WTC11 (cell line): ENCODE data around the gene TBC1D4. TPM values are rescaled to one million over a fixed set of nuclear protein-coding genes. Genes with fewer than 3 reads are reported as not detected.
A peak's percentile ranks its signal among the peaks of the same experiment; 100 is the strongest.

Experiments
- ATAC-seq: fragments of 200-7000 bp; cut with Tn5 transposase; 2 replicates; pipeline ENCODE4 v1.10.0; 2021; ENCODE audit warnings: mild to moderate bottlenecking, moderate library complexity
- CTCF ChIA-PET: fragments of 300-600 bp; sonication (Branson Sonifier 250); formaldehyde crosslinking; loops from one replicate; lab custom pipeline; 2021; ENCODE audit warnings: antibody characterized with exemption; lab: Charles Lee
- POLR2A ChIA-PET: fragments of 350-600 bp; sonication (Branson Sonifier 250); formaldehyde crosslinking; loops from one replicate; lab custom pipeline; 2021; ENCODE audit warnings: antibody characterized with exemption; lab: Charles Lee
- DNase-seq: peaks from one replicate; pipeline ENCODE4 v3.0.0; 2021; ENCODE audit warnings: low spot score
- H3K27ac Mint-ChIP-seq: 2 replicates; pipeline ENCODE4 v1.8.0; 2021; ENCODE audit warnings: mixed read lengths
- H3K27me3 Mint-ChIP-seq: 2 replicates; pipeline ENCODE4 v1.8.0; 2021; ENCODE audit warnings: low read depth, mild to moderate bottlenecking, moderate library complexity, mixed read lengths
- H3K36me3 Mint-ChIP-seq: 2 replicates; pipeline ENCODE4 v1.8.0; 2021; ENCODE audit warnings: mixed read lengths
- H3K4me1 Mint-ChIP-seq: 2 replicates; pipeline ENCODE4 v1.8.0; 2022; ENCODE audit warnings: mixed read lengths
- H3K4me3 Mint-ChIP-seq: 2 replicates; pipeline ENCODE4 v1.8.0; 2021; ENCODE audit warnings: mild to moderate bottlenecking, moderate library complexity, mixed read lengths
- H3K9me3 Mint-ChIP-seq: 2 replicates; pipeline ENCODE4 v1.8.0; 2021; ENCODE audit warnings: mixed read lengths
- ATF3 ChIP-seq: sonication (generic); formaldehyde crosslinking; conservative IDR thresholded peaks from 2 replicates; pipeline ENCODE4 v1.8.1; 2022; ENCODE audit warnings: mild to moderate bottlenecking, missing genetic modification reagents
- CBFB ChIP-seq: sonication (generic); formaldehyde crosslinking; IDR thresholded peaks from 2 replicates; pipeline ENCODE4 v1.8.1; 2022; ENCODE audit warnings: mild to moderate bottlenecking, low read depth, missing genetic modification reagents
- ELF4 ChIP-seq: sonication (generic); formaldehyde crosslinking; IDR thresholded peaks from 2 replicates; pipeline ENCODE4 v1.8.1; 2022; ENCODE audit warnings: low read depth, mild to moderate bottlenecking, moderate library complexity, missing genetic modification reagents
- ETV6 ChIP-seq: sonication (generic); formaldehyde crosslinking; IDR thresholded peaks from 2 replicates; pipeline ENCODE4 v1.8.1; 2022; ENCODE audit warnings: mild to moderate bottlenecking, missing genetic modification reagents
- FOXK1 ChIP-seq: sonication (generic); formaldehyde crosslinking; IDR thresholded peaks from 2 replicates; pipeline ENCODE4 v1.8.0; 2022; ENCODE audit warnings: mild to moderate bottlenecking, moderate library complexity, missing genetic modification reagents
- GABPB1 ChIP-seq: sonication (generic); formaldehyde crosslinking; IDR thresholded peaks from 2 replicates; pipeline ENCODE4 v1.8.1; 2023; ENCODE audit warnings: mild to moderate bottlenecking, missing genetic modification reagents
- MAX ChIP-seq: sonication (generic); formaldehyde crosslinking; IDR thresholded peaks from 2 replicates; pipeline ENCODE4 v1.8.0; 2022; ENCODE audit warnings: mild to moderate bottlenecking, missing genetic modification reagents
- NFYB ChIP-seq: sonication (generic); formaldehyde crosslinking; conservative IDR thresholded peaks from 2 replicates; pipeline ENCODE4 v1.8.0; 2022; ENCODE audit warnings: low read depth, missing genetic modification reagents
- NR3C1 ChIP-seq: sonication (generic); formaldehyde crosslinking; conservative IDR thresholded peaks from 2 replicates; pipeline ENCODE4 v1.8.1; 2023; ENCODE audit warnings: low read depth, mild to moderate bottlenecking, missing genetic modification reagents
- OVOL2 ChIP-seq: fragments of 250-450 bp; sonication (Bioruptor Pico); IDR thresholded peaks from 2 replicates; pipeline ENCODE4 v1.9.0; 2021; ENCODE audit warnings: mild to moderate bottlenecking, borderline replicate concordance
- PRDM15 ChIP-seq: sonication (generic); formaldehyde crosslinking; IDR thresholded peaks from 2 replicates; pipeline ENCODE4 v1.8.0; 2022; ENCODE audit warnings: missing genetic modification reagents
- SMAD4 ChIP-seq: sonication (generic); formaldehyde crosslinking; IDR thresholded peaks from 2 replicates; pipeline ENCODE4 v1.8.0; 2022; ENCODE audit warnings: mild to moderate bottlenecking, missing genetic modification reagents
- USF1 ChIP-seq: sonication (generic); formaldehyde crosslinking; IDR thresholded peaks from 2 replicates; pipeline ENCODE4 v1.8.0; 2022; ENCODE audit warnings: mild to moderate bottlenecking, missing genetic modification reagents
- ZBTB21 ChIP-seq: sonication (generic); formaldehyde crosslinking; IDR thresholded peaks from 2 replicates; pipeline ENCODE4 v1.8.1; 2023; ENCODE audit warnings: mild to moderate bottlenecking, missing genetic modification reagents, borderline replicate concordance
- ZBTB43 ChIP-seq: sonication (generic); formaldehyde crosslinking; IDR thresholded peaks from 2 replicates; pipeline ENCODE4 v1.8.1; 2023; ENCODE audit warnings: mild to moderate bottlenecking, missing genetic modification reagents
- ZMAT4 ChIP-seq: fragments of 250-450 bp; sonication (Bioruptor Pico); IDR thresholded peaks from 2 replicates; pipeline ENCODE4 v1.9.0; 2021; ENCODE audit warnings: mild to moderate bottlenecking
- ZNF121 ChIP-seq: sonication (generic); formaldehyde crosslinking; IDR thresholded peaks from 2 replicates; pipeline ENCODE4 v1.8.0; 2023; ENCODE audit warnings: missing genetic modification reagents
- ZNF232 ChIP-seq: sonication (generic); formaldehyde crosslinking; IDR thresholded peaks from 2 replicates; pipeline ENCODE4 v1.8.0; 2022; ENCODE audit warnings: mild to moderate bottlenecking, missing genetic modification reagents
- ZNF263 ChIP-seq: sonication (generic); formaldehyde crosslinking; IDR thresholded peaks from 2 replicates; pipeline ENCODE4 v1.8.1; 2022; ENCODE audit warnings: low read depth, mild to moderate bottlenecking, moderate library complexity, missing genetic modification reagents
- ZNF423 ChIP-seq: fragments of 250-450 bp; sonication (Bioruptor Pico); IDR thresholded peaks from 2 replicates; pipeline ENCODE4 v2.1.2; 2022; ENCODE audit warnings: mild to moderate bottlenecking, moderate library complexity
- ZNF532 ChIP-seq: fragments of 250-450 bp; sonication (Bioruptor Pico); IDR thresholded peaks from 2 replicates; pipeline ENCODE4 v1.9.0; 2021; ENCODE audit warnings: mild to moderate bottlenecking, borderline replicate concordance
- total RNA-seq: library from RNA; stranded (reverse); gene quantifications from 3 replicates; pipeline ENCODE4 v1.2.3, GENCODE V29; 2021

The TBC1D4 gene
- total RNA-seq, 1 experiment from 2014 or later, result 37.1 TPM

GRCh38 chr13:75326173-75327134 lies 155.5 kb downstream of the TBC1D4 start:
- H3K36me3 Mint-ChIP-seq, result peaks cover 20% of the 10 kb centered on the region
- H3K4me1 Mint-ChIP-seq, result peaks cover 23% of the 10 kb centered on the region
- no peaks in the 10 kb centered on the region for H3K9me3 Mint-ChIP-seq
- peak overlapping the region; percentile 56 for H3K27ac Mint-ChIP-seq
- ATAC-seq (no peak), DNase-seq (no peak)
- no peak for TF ChIP-seq ZMAT4 (CRISPR knock-in tag)
- no peak for TF ChIP-seq ZBTB21
- TF ChIP-seq OVOL2, result no peak
- no peak for TF ChIP-seq ZNF263
- no peak for TF ChIP-seq GABPB1
- TF ChIP-seq NR3C1 (CRISPR knock-in tag), result no peak
- TF ChIP-seq MAX (CRISPR knock-in tag), result no peak
- POLR2A ChIA-PET, result interaction anchor here (1.4 kb wide), 1 partner anchor 156 kb away, joined by 3 read pairs; the partner anchor contains the start of gene TBC1D4
- CTCF ChIA-PET, result interaction anchor here (1.1 to 1.2 kb wide), 2 partner anchors 11 to 156 kb away, joined by 3 to 4 read pairs; partner anchors contain the start of gene TBC1D4
- no peaks in the 10 kb centered on the region for H3K27me3 Mint-ChIP-seq
- no peak overlapping the region for H3K4me3 Mint-ChIP-seq

GRCh38 chr13:75325711-75326110 lies 156.3 kb downstream of the TBC1D4 start:
- Mint-ChIP-seq H3K4me3 (no peak overlapping the region), H3K27ac (no peak overlapping the region), H3K27me3 (no peaks in the 10 kb centered on the region), H3K36me3 (peaks cover 21% of the 10 kb centered on the region), H3K9me3 (no peaks in the 10 kb centered on the region), H3K4me1 (peaks cover 23% of the 10 kb centered on the region)
- CTCF ChIA-PET, result interaction anchor here (1.1 to 1.2 kb wide), 2 partner anchors 10 to 156 kb away, joined by 3 to 4 read pairs; partner anchors contain the start of gene TBC1D4
- POLR2A ChIA-PET, result no interaction called here
- DNase-seq, result no peak
- TF ChIP-seq ELF4 (CRISPR knock-in tag), result no peak
- no peak for TF ChIP-seq ZNF532 (CRISPR knock-in tag)
- no peak for TF ChIP-seq ATF3
- no peak for TF ChIP-seq ZNF232 (CRISPR knock-in tag)
- TF ChIP-seq ETV6 (CRISPR knock-in tag), result no peak
- no peak for TF ChIP-seq ZNF423 (CRISPR knock-in tag)
- no peak for ATAC-seq

- Mint-ChIP-seq H3K4me3 (no peak overlapping the region), H3K9me3 (no peaks in the 10 kb centered on the region), H3K27ac (no peak overlapping the region), H3K4me1 (peaks cover 11% of the 10 kb centered on the region), H3K27me3 (no peaks in the 10 kb centered on the region), H3K36me3 (peaks cover 21% of the 10 kb centered on the region)
- ChIA-PET CTCF (no interaction called here), POLR2A (no interaction called here)
- no peak for TF ChIP-seq CBFB (CRISPR knock-in tag)
- TF ChIP-seq SMAD4 (CRISPR knock-in tag), result no peak
- no peak for TF ChIP-seq PRDM15 (CRISPR knock-in tag)
- no peak for TF ChIP-seq FOXK1
- TF ChIP-seq ZBTB43 (CRISPR knock-in tag), result no peak
- TF ChIP-seq ZNF121 (CRISPR knock-in tag), result no peak
- no peak for TF ChIP-seq NFYB (CRISPR knock-in tag)
- no peak for TF ChIP-seq USF1
- no peak for ATAC-seq
- DNase-seq, result no peak
These were observed 157.5 kb downstream of the TBC1D4 start for GRCh38 chr13:75324413-75324940.
